Body of pancreas (tissue), 4 donors: ENCODE measurements around the gene CDC5L. TPM values are rescaled to one million over a fixed set of nuclear protein-coding genes. Genes with fewer than 3 reads are reported as not detected.

Experiments used
- ATAC-seq: fragments of 150-250 bp; one replicate; pipeline ENCODE4 v1.9.1; 2016
- DNase-seq, 4 donors: peaks; one replicate each; pipeline ENCODE4 v3.0.0-alpha.2; 2019
- H3K27ac ChIP-seq, 4 donors: fragments of 200-600 bp; sonication (generic); 1 replicate in 3 of 4; 2 replicates in 1 of 4; pipeline versions ENCODE4 v1.5.1 to v1.6.1; 2016 to 2019; ENCODE audit warnings: mild to moderate bottlenecking in 1 of 4, mixed read lengths in 1 of 4, moderate library complexity in 1 of 4
- H3K27me3 ChIP-seq, 2 donors: fragments of 200-600 bp; sonication (generic); one replicate each; pipeline ENCODE4 v1.6.0; 2016; ENCODE audit warnings: mild to moderate bottlenecking in 1 of 2
- H3K36me3 ChIP-seq, 2 donors: fragments of 200-600 bp; sonication (generic); replicated peaks in 1 of 2; 2 replicates each; pipeline ENCODE4 v1.5.1; 2016; ENCODE audit warnings: low read depth in 2 of 2; ENCODE audit not compliant: insufficient read depth in 1 of 2
- H3K4me1 ChIP-seq: fragments of 200-600 bp; sonication (generic); one replicate; pipeline ENCODE4 v1.6.0; 2016
- H3K4me3 ChIP-seq, 2 donors: fragments of 200-600 bp; sonication (generic); 1 replicate in 1 of 2; 2 replicates in 1 of 2; pipeline ENCODE4 v1.5.1; 2016 to 2019
- H3K9me3 ChIP-seq, 3 donors: fragments of 200-600 bp; sonication (generic); 1 replicate in 2 of 3; 2 replicates in 1 of 3; pipeline ENCODE4 v1.5.1; 2016
- CTCF ChIP-seq, 7 experiments: fragments of 450-650 bp in 4 of 7; fragments of 200-600 bp in 3 of 7; sonication (generic) in 3 of 7; IDR thresholded peaks; one replicate each; pipeline ENCODE4 v1.5.1; 2016 to 2019; ENCODE audit warnings: antibody characterized with exemption in 7 of 7
- POLR2A ChIP-seq, 3 donors: fragments of 450-650 bp; IDR thresholded peaks; one replicate each; pipeline ENCODE4 v1.6.1; 2016; ENCODE audit warnings: antibody characterized with exemption in 3 of 3, mild to moderate bottlenecking in 2 of 3
- WGBS, 2 donors: methylation state at CpG; one replicate each; pipeline ENCODE4 v1.1.5; 2017; 5-methylcytosine and 5-hydroxymethylcytosine counted together
- intact Hi-C: fragments of 100-400 bp; cut with DNase I; formaldehyde crosslinking; loops from one replicate; pipeline ENCODE4 v1.15.1; 2023
- total RNA-seq, 2 donors: library from RNA; depleted of rRNA; stranded (reverse); fragments of >200 nt; gene quantifications; one replicate each; pipeline ENCODE4 v1.1.0, GENCODE V29; 2016

CDC5L gene
- total RNA-seq, 2 donors from 2014 or later: 10.2 to 11.2 TPM

GRCh38 chr6:44494011-44494501, 106.5 kb downstream of the CDC5L start:
- Histone ChIP-seq H3K4me1 (peaks cover 7% of the 10 kb centered on the region), H3K4me3 (no peak overlapping the region), H3K36me3 (no peaks in the 10 kb centered on the region), H3K9me3 (no peaks in the 10 kb centered on the region), H3K27me3 (no peaks in the 10 kb centered on the region), H3K27ac (no peak overlapping the region)
- 53% methylated on average over 7 of the region's 7 CpGs for WGBS, 2 donors
- intact Hi-C loops: no loop called here
- ATAC-seq (no peak), DNase-seq (no peak)
- peak in 1 of 7 experiments; percentile 13 for TF ChIP-seq CTCF (IDR thresholded peaks at IDR 0.05)
- no peak for TF ChIP-seq POLR2A (IDR thresholded peaks at IDR 0.05)

- WGBS, 2 donors: 65 to 68% methylated on average over 15 to 16 of the region's 16 CpGs
- intact Hi-C loops: no loop called here
These were observed 107.8 kb downstream of the CDC5L start for GRCh38 chr6:44495036-44495901.

GRCh38 chr6:44496665-44497369, 109.3 kb downstream of the CDC5L start:
- ATAC-seq: no peak
- intact Hi-C loops: no loop called here
- DNase-seq: no peak
- Histone ChIP-seq H3K27ac (no peak overlapping the region), H3K4me3 (no peak overlapping the region), H3K4me1 (no peaks in the 10 kb centered on the region), H3K9me3 (no peaks in the 10 kb centered on the region), H3K36me3 (no peaks in the 10 kb centered on the region), H3K27me3 (no peaks in the 10 kb centered on the region)
- WGBS, 2 donors: 73 to 75% methylated on average over 8 to 9 of the region's 9 CpGs
- TF ChIP-seq CTCF (IDR thresholded peaks at IDR 0.05): no peak
- TF ChIP-seq POLR2A (IDR thresholded peaks at IDR 0.05): no peak

More at GRCh38 chr6:44495036-44495901, 107.8 kb downstream of the CDC5L start:
- no peak overlapping the region for H3K27ac ChIP-seq
- DNase-seq (no peak), ATAC-seq (no peak)
- TF ChIP-seq POLR2A (IDR thresholded peaks at IDR 0.05): no peak
- no peak for TF ChIP-seq CTCF (IDR thresholded peaks at IDR 0.05)
- H3K4me3 ChIP-seq: no peak overlapping the region
- H3K36me3 ChIP-seq: no peaks in the 10 kb centered on the region
- H3K4me1 ChIP-seq: no peaks in the 10 kb centered on the region
- H3K27me3 ChIP-seq: no peaks in the 10 kb centered on the region
- H3K9me3 ChIP-seq: no peaks in the 10 kb centered on the region

GRCh38 chr6:44497807-44498206, 110.3 kb downstream of the CDC5L start:
- no peak overlapping the region for H3K27ac ChIP-seq
- no peaks in the 10 kb centered on the region for H3K9me3 ChIP-seq
- DNase-seq: no peak
- intact Hi-C loops: no loop called here
- no peak for TF ChIP-seq CTCF (IDR thresholded peaks at IDR 0.05)
- H3K4me1 ChIP-seq: no peaks in the 10 kb centered on the region
- no peaks in the 10 kb centered on the region for H3K36me3 ChIP-seq
- H3K4me3 ChIP-seq: no peak overlapping the region
- 79% methylated on average over 5 of the region's 5 CpGs for WGBS, 2 donors
- ATAC-seq: no peak
- no peaks in the 10 kb centered on the region for H3K27me3 ChIP-seq
